ENCODE measurements around the gene QRFP. TPM values are rescaled to one million over a fixed set of nuclear protein-coding genes. Genes with fewer than 3 reads are reported as not detected.
"Not testable (repeated sequence)": the region's sequence is repeated elsewhere in the genome, so short reads cannot be mapped to it uniquely, and the experiment has no call there.

Gene QRFP
- total RNA-seq, 2 donors from 2014 or later = not detected

- no peak for DNase-seq (ENCODE audit: low spot score)
- intact Hi-C loops (cut with DNase I) = no loop called here
These were observed 26.4 kb upstream of the QRFP start for GRCh38 chr9:130922893-130923610.

- intact Hi-C loops (cut with DNase I) = no loop called here
These were observed 25.6 kb upstream of the QRFP start for GRCh38 chr9:130921989-130922892.

GRCh38 chr9:130921300-130921988, 24.8 kb upstream of the QRFP start:
- no peak for DNase-seq (ENCODE audit: low spot score)
- intact Hi-C loops (cut with DNase I) = no loop called here

More at GRCh38 chr9:130921989-130922892, 25.6 kb upstream of the QRFP start:
- DNase-seq (ENCODE audit: low spot score) = no peak

GRCh38 chr9:130920762-130921299, 24.2 kb upstream of the QRFP start:
- intact Hi-C loops (cut with DNase I) = no loop called here
- no peak for DNase-seq (ENCODE audit: low spot score)

- intact Hi-C loops (cut with DNase I) = no loop called here
- no peak for DNase-seq (ENCODE audit: low spot score)
These were observed 23.6 kb upstream of the QRFP start for GRCh38 chr9:130920233-130920632.

GRCh38 chr9:130919559-130920145, 23.0 kb upstream of the QRFP start:
- intact Hi-C loops (cut with DNase I) = no loop called here
- DNase-seq (ENCODE audit: low spot score) = no peak

GRCh38 chr9:130918826-130919558, 22.4 kb upstream of the QRFP start:
- intact Hi-C loops (cut with DNase I) = no loop called here
- no peak for DNase-seq (ENCODE audit: low spot score)

- intact Hi-C loops (cut with DNase I) = no loop called here
- DNase-seq (ENCODE audit: low spot score) = no peak
These were observed 21.7 kb upstream of the QRFP start for GRCh38 chr9:130918101-130918825.

- no peak for DNase-seq (ENCODE audit: low spot score)
- intact Hi-C loops (cut with DNase I) = no loop called here
These were observed 20.8 kb upstream of the QRFP start for GRCh38 chr9:130917168-130917960.

GRCh38 chr9:130915096-130915447, 18.5 kb upstream of the QRFP start:
- intact Hi-C loops (cut with DNase I) = no loop called here
- no peak for DNase-seq (ENCODE audit: low spot score)

- DNase-seq (ENCODE audit: low spot score) = no peak
- intact Hi-C loops (cut with DNase I) = no loop called here
These were observed 17.9 kb upstream of the QRFP start for GRCh38 chr9:130914417-130915095.

GRCh38 chr9:130913599-130914416, 17.2 kb upstream of the QRFP start:
- DNase-seq (ENCODE audit: low spot score) = no peak
- intact Hi-C loops (cut with DNase I) = no loop called here

GRCh38 chr9:130912932-130913598, 16.5 kb upstream of the QRFP start:
- intact Hi-C loops (cut with DNase I) = no loop called here
- peak; percentile 92 for DNase-seq (ENCODE audit: low spot score)

- intact Hi-C loops (cut with DNase I) = no loop called here
- DNase-seq (ENCODE audit: low spot score) = no peak
These were observed 14.8 kb upstream of the QRFP start for GRCh38 chr9:130911254-130912049.

- DNase-seq (ENCODE audit: low spot score); intact Hi-C loops (cut with DNase I): not testable (repeated sequence)
These were observed 14.1 kb upstream of the QRFP start for GRCh38 chr9:130910670-130911069.
